Aorta (tissue), 5 donors: Measurements from ENCODE around the gene SLC9A7. TPM values are rescaled to one million over a fixed set of nuclear protein-coding genes. Genes with fewer than 3 reads are reported as not detected.

Source experiments
- ATAC-seq: fragments of 200-7000 bp; cut with Tn5 transposase; one replicate; pipeline ENCODE4 v1.9.1; 2022; ENCODE audit warnings: moderate library complexity; ENCODE audit not compliant: low FRiP score
- DNase-seq, 2 donors: peaks; one replicate each; pipeline ENCODE4 v3.0.0-alpha.2; 2020
- H3K27ac ChIP-seq, 2 donors: one replicate each; pipeline ENCODE4 v1.5.1; 2013; ENCODE audit warnings: low read length in 2 of 2, mild to moderate bottlenecking in 2 of 2, moderate library complexity in 2 of 2, control low read depth in 1 of 2, inconsistent platforms in 1 of 2, low read depth in 1 of 2
- H3K27me3 ChIP-seq, 2 donors: one replicate each; pipeline ENCODE4 v1.6.1; 2013; ENCODE audit warnings: control low read depth in 1 of 2, low read length in 1 of 2, mild to moderate bottlenecking in 1 of 2, moderate library complexity in 1 of 2; ENCODE audit not compliant: insufficient read depth in 2 of 2, control insufficient read depth in 1 of 2
- H3K36me3 ChIP-seq, 2 donors: one replicate each; pipeline ENCODE4 v1.6.1; 2013; ENCODE audit warnings: control low read depth in 1 of 2, low read length in 1 of 2, mild to moderate bottlenecking in 1 of 2; ENCODE audit not compliant: insufficient read depth in 2 of 2, control insufficient read depth in 1 of 2
- H3K4me1 ChIP-seq, 2 donors: one replicate each; pipeline ENCODE4 v1.6.1; 2013; ENCODE audit warnings: low read length in 2 of 2, control low read depth in 1 of 2, mild to moderate bottlenecking in 1 of 2, moderate library complexity in 1 of 2; ENCODE audit not compliant: insufficient read depth in 2 of 2, control insufficient read depth in 1 of 2
- H3K4me3 ChIP-seq, 2 donors: one replicate each; pipeline ENCODE4 v1.5.1; 2013; ENCODE audit warnings: low read length in 2 of 2, control low read depth in 1 of 2, mild to moderate bottlenecking in 1 of 2
- H3K9me3 ChIP-seq: one replicate; pipeline ENCODE4 v1.6.1; 2013; ENCODE audit warnings: mild to moderate bottlenecking, low read length; ENCODE audit not compliant: control insufficient read depth
- WGBS, 2 donors: extraction: QIAGEN DNeasy Blood & Tissue Kit; methylation state at CpG; one replicate each; pipeline ENCODE4 v1.1.7; 2013; 5-methylcytosine and 5-hydroxymethylcytosine counted together
- intact Hi-C, 2 donors: fragments of 100-400 bp; cut with DNase I; formaldehyde crosslinking; loops; one replicate each; pipeline versions ENCODE4 v1.14.2 to v1.15.0; 2022
- polyA plus RNA-seq, 2 donors: library from polyadenylated mRNA; stranded (reverse); fragments of 200-250 nt; gene quantifications; one replicate each; pipeline ENCODE4 v1.2.3, GENCODE V29; 2013
- total RNA-seq, 2 donors: library from RNA; stranded (reverse); fragmentation: NEBNext Ultra II Directional; extraction: Animal tissue kit (Norgen Biotek cat#: 25700); gene quantifications; one replicate each; pipeline ENCODE4 v1.2.1, GENCODE V29; 2021
- donor health status: healthy with polysubstance abuse.
- donor health status: Bipolar disorder and iron deficiency.
- donor health status: DM: no; HTN: no; CAD: no.
- donor health status: DM: no; HTN: no; CAD: no.
- donor health status: DM: yes; HTN: yes; CAD: no.

SLC9A7 gene
- total and polyA plus RNA-seq, 4 donors: 0.33 to 3.0 (median 1.4) TPM

DNA sequence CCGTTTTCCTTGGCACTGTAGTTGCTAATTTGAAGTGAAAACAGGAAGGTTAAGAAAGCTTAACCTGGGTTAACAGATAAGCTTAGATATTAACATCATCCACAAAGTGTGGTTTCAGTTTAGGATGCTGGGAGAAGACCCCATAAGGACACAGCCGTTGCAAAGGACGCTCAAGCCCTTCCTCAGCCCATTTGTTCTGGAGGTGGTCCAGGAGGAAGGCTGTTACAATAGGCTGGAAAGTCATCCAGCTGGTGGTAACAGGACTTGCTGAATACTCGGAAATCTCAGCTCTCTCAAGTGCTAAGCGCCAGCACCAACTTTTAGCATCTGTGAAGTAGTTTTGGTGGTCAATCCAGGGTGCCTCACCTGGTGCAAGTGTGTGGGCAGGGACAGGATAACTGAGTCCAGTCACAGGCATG, 171.2 kb downstream of the SLC9A7 start:
- Histone ChIP-seq H3K9me3 (no peaks in the 10 kb centered on the region), H3K4me1 (no peaks in the 10 kb centered on the region), H3K27ac (peak overlapping the region in 1 of 2 donors; percentile 86), H3K27me3 (peaks cover 0 to 3% of the 10 kb centered on the region in 2 donors), H3K4me3 (peak overlapping the region in 1 of 2 donors; percentile 26), H3K36me3 (no peaks in the 10 kb centered on the region)
- DNase-seq: no peak
- WGBS, 2 donors: 1 to 11% methylated on average over 5 of the region's 5 CpGs
- peak; percentile 37 for ATAC-seq
- intact Hi-C loops: no loop called here

DNA sequence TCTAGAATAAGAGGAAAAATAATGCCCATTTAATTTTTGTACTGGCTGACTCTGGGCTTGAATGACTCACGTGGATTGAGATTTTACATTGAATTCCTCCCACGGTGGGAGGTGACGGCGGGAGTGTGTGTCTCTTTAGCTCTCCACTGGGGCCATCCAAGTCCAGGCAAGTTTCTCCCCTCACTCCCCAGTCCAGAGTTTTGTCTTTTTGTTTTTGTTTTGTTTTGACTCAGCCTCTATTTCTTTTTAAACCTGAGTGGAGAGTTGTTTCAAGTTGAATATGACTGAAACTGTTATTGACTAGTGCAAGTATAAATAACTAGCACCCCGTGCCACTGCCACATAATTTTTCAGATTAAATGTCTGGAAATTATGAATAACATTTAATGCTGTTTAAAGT, 171.8 kb downstream of the SLC9A7 start:
- DNase-seq (no peak), ATAC-seq (no peak)
- Histone ChIP-seq H3K4me3 (no peak overlapping the region), H3K27me3 (peaks cover 0 to 3% of the 10 kb centered on the region in 2 donors), H3K27ac (no peak overlapping the region), H3K9me3 (no peaks in the 10 kb centered on the region), H3K4me1 (no peaks in the 10 kb centered on the region), H3K36me3 (no peaks in the 10 kb centered on the region)
- 5 to 28% methylated on average over 5 of the region's 5 CpGs for WGBS, 2 donors
- intact Hi-C loops: no loop called here

DNA sequence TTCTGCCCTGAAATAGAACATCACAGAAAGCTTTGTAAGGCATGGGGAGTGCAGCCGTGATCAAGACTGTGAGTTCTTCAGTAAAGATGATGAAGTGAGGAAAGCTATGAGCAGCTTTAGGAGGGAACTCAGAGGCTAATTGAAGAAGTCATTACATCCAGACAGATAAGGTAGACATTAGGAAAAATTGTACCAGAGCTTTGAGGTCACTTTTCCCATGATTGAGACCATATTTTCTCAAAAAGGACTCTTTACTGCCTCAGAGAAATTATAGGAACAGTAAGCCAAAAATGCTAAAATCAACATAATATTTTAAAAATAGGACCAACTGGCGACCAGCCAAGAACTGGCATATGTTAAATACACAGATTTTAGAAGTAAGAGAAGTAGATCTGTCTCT, 174.2 kb downstream of the SLC9A7 start:
- no peak for DNase-seq
- Histone ChIP-seq H3K9me3 (no peaks in the 10 kb centered on the region), H3K27ac (no peak overlapping the region), H3K4me1 (no peaks in the 10 kb centered on the region), H3K4me3 (no peak overlapping the region), H3K27me3 (peaks cover 0 to 3% of the 10 kb centered on the region in 2 donors), H3K36me3 (no peaks in the 10 kb centered on the region)
- 14 to 23% methylated on average over 2 of the region's 2 CpGs for WGBS, 2 donors
- no peak for ATAC-seq
- intact Hi-C loops: no loop called here

- ATAC-seq (no peak), DNase-seq (no peak)
- intact Hi-C loops: no loop called here
- H3K4me1 ChIP-seq: no peaks in the 10 kb centered on the region
- no peaks in the 10 kb centered on the region for H3K27me3 ChIP-seq
- H3K27ac ChIP-seq: no peak overlapping the region
- H3K4me3 ChIP-seq: no peak overlapping the region
- 2 to 14% methylated on average over 1 of the region's 1 CpG for WGBS, 2 donors
- H3K36me3 ChIP-seq: no peaks in the 10 kb centered on the region
- H3K9me3 ChIP-seq: no peaks in the 10 kb centered on the region
Observed at GRCh38 chrX:46582966-46583365, 176.0 kb downstream of the SLC9A7 start.

DNA sequence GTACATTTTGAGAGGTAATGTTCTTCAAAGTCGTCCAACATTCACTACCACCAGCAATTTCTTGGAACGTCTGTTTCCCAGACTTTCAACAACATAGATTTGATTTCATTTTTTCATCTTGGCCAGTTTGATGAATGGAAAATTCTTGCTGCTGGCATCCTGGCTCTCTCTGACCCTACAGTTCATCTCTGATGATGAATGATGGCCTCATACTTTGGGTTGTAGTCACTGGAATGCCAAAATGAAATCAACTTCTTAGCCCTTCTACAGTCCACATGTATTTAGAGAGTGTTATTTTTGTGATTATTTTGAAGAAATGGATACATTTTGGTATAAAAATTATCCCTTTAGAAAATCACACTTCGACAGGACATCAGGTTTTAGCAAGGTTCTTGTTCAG, 176.6 kb downstream of the SLC9A7 start:
- intact Hi-C loops: no loop called here
- no peaks in the 10 kb centered on the region for H3K36me3 ChIP-seq
- ATAC-seq (no peak), DNase-seq (no peak)
- WGBS, 2 donors: 20 to 22% methylated on average over 3 of the region's 3 CpGs
- H3K4me3 ChIP-seq: no peak overlapping the region
- no peaks in the 10 kb centered on the region for H3K4me1 ChIP-seq
- peak overlapping the region in 1 of 2 donors; percentile 19 for H3K27ac ChIP-seq
- H3K27me3 ChIP-seq: no peaks in the 10 kb centered on the region
- H3K9me3 ChIP-seq: no peaks in the 10 kb centered on the region

- H3K9me3 ChIP-seq: no peaks in the 10 kb centered on the region
- H3K4me1 ChIP-seq: peaks cover 0 to 2% of the 10 kb centered on the region in 2 donors
- no peak for ATAC-seq
- no peak overlapping the region for H3K27ac ChIP-seq
- intact Hi-C loops: no loop called here
- DNase-seq: no peak
- no peaks in the 10 kb centered on the region for H3K36me3 ChIP-seq
- WGBS, 2 donors: 95 to 97% methylated on average over 6 of the region's 6 CpGs
- no peak overlapping the region for H3K4me3 ChIP-seq
- H3K27me3 ChIP-seq: no peaks in the 10 kb centered on the region
Observed at GRCh38 chrX:46580613-46581012, 178.3 kb downstream of the SLC9A7 start.

DNA sequence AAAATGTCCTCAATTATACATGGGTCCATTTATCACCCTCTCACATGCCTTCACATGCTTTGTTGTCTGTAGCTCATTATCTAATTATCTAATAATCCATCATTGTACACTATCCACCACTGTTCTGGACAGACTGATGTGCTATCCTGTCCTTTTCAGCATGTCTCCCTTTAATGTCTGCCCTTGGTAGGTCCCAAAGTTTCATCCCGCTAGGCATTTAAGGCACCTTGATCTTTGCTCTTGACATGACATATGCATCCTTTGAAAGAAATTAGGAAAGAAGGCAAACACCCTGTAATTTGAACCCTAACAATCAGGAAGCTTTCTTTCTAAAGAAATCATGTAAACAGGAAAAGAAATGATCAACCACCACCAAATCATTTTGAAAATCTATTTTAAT, 179.7 kb downstream of the SLC9A7 start:
- 99 to 100% methylated on average over 1 of the region's 1 CpG for WGBS, 2 donors

GRCh38 chrX:46577221-46578005, 181.5 kb downstream of the SLC9A7 start:
- DNase-seq (no peak), ATAC-seq (no peak)
- no peaks in the 10 kb centered on the region for H3K9me3 ChIP-seq
- intact Hi-C loops: loop anchor here in 1 of 2 donors (10.0 kb wide), 2 partner anchors 57 to 107 kb away; no protein-coding TSS in a partner anchor
- H3K27ac ChIP-seq: no peak overlapping the region
- H3K36me3 ChIP-seq: no peaks in the 10 kb centered on the region
- peaks cover 0 to 2% of the 10 kb centered on the region in 2 donors for H3K4me1 ChIP-seq
- WGBS, 2 donors: 53 to 56% methylated on average over 7 of the region's 7 CpGs
- no peak overlapping the region for H3K4me3 ChIP-seq
- no peaks in the 10 kb centered on the region for H3K27me3 ChIP-seq

More for the DNA sequence above, 179.7 kb downstream of the SLC9A7 start:
- H3K4me3 ChIP-seq: no peak overlapping the region
- DNase-seq (no peak), ATAC-seq (no peak)
- H3K9me3 ChIP-seq: no peaks in the 10 kb centered on the region
- no peaks in the 10 kb centered on the region for H3K27me3 ChIP-seq
- intact Hi-C loops: loop anchor here in 1 of 2 donors (10.0 kb wide), 2 partner anchors 56 to 106 kb away; no protein-coding TSS in a partner anchor
- H3K36me3 ChIP-seq: no peaks in the 10 kb centered on the region
- H3K27ac ChIP-seq: no peak overlapping the region
- H3K4me1 ChIP-seq: peaks cover 0 to 2% of the 10 kb centered on the region in 2 donors

DNA sequence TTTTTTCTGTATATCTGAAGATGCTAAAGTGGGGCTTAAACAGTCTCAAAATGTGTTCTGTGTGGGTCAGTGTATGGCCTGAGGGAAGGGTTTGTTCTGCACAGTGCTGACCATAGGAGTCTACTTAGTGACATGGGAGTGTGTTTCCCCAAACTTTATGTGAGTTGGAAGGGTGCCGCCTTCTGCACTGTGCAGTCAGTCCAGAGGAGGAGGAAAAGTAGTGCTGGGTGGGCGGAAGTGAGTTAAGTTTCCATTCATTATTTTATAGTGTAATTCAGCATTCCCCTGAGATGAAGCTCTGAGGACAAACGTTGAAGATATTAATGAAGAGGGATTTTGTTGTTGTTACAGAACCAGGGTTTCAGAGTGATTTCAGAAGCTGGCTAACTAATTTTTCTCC, 182.5 kb downstream of the SLC9A7 start:
- Histone ChIP-seq H3K9me3 (no peaks in the 10 kb centered on the region), H3K36me3 (no peaks in the 10 kb centered on the region), H3K27ac (no peak overlapping the region), H3K4me3 (no peak overlapping the region), H3K27me3 (no peaks in the 10 kb centered on the region), H3K4me1 (peaks cover 0 to 2% of the 10 kb centered on the region in 2 donors)
- intact Hi-C loops: loop anchor here in 1 of 2 donors (10.0 kb wide), 2 partner anchors 58 to 108 kb away; no protein-coding TSS in a partner anchor
- no peak for ATAC-seq
- no peak for DNase-seq
- 10 to 43% methylated on average over 3 of the region's 3 CpGs for WGBS, 2 donors
